Karpas-422 (cell line): ENCODE results near the gene NPEPPS. TPM values are rescaled to one million over a fixed set of nuclear protein-coding genes. Genes with fewer than 3 reads are reported as not detected.

Experiments
- DNase-seq: peaks from one replicate; pipeline ENCODE4 v3.0.0-alpha.2; 2015
- H2AFZ ChIP-seq: fragments of 200-600 bp; sonication (generic); 2 replicates; pipeline ENCODE4 v1.6.1; 2014; ENCODE audit warnings: antibody characterized with exemption, low read length, mixed read lengths
- H3K27ac ChIP-seq: fragments of 200-600 bp; sonication (generic); 2 replicates; pipeline ENCODE4 v1.5.1; 2014; ENCODE audit warnings: mild to moderate bottlenecking, low read length, moderate library complexity
- H3K27me3 ChIP-seq: fragments of 200-600 bp; sonication (generic); 2 replicates; pipeline ENCODE4 v1.6.1; 2014; ENCODE audit warnings: low read length, mixed read lengths
- H3K36me3 ChIP-seq: fragments of 200-600 bp; sonication (generic); 2 replicates; pipeline ENCODE4 v1.6.1; 2014; ENCODE audit warnings: low read length, mixed read lengths; ENCODE audit not compliant: insufficient read depth
- H3K4me1 ChIP-seq: fragments of 200-600 bp; sonication (generic); 2 replicates; pipeline ENCODE4 v1.6.1; 2014; ENCODE audit warnings: mild to moderate bottlenecking, low read length, mixed read lengths
- H3K4me2 ChIP-seq: fragments of 200-600 bp; sonication (generic); 2 replicates; pipeline ENCODE4 v1.6.1; 2014; ENCODE audit warnings: low read length, low read depth, mild to moderate bottlenecking; ENCODE audit not compliant: poor library complexity, severe bottlenecking
- H3K4me3 ChIP-seq: fragments of 200-600 bp; sonication (generic); 2 replicates; pipeline ENCODE4 v1.5.1; 2014; ENCODE audit warnings: mild to moderate bottlenecking, antibody characterized with exemption, low read length, mixed read lengths
- H3K79me2 ChIP-seq: fragments of 200-600 bp; sonication (generic); 2 replicates; pipeline ENCODE4 v1.6.1; 2014; ENCODE audit warnings: mild to moderate bottlenecking, low read length, mixed read lengths
- H3K9ac ChIP-seq: fragments of 200-600 bp; sonication (generic); 2 replicates; pipeline ENCODE4 v1.6.0; 2014; ENCODE audit warnings: low read length
- H3K9me2 ChIP-seq: fragments of 200-600 bp; sonication (generic), shearing (Covaris generic); replicated peaks from 2 replicates; pipeline ENCODE4 v1.6.0; 2014; ENCODE audit warnings: mild to moderate bottlenecking, low read length, moderate library complexity; ENCODE audit not compliant: insufficient read depth
- H3K9me3 ChIP-seq: fragments of 300-700, 200-600 bp; sonication (generic); 2 replicates; pipeline ENCODE4 v1.6.1; 2014; ENCODE audit warnings: low read length, mixed read lengths
- H4K20me1 ChIP-seq: fragments of 200-600 bp; sonication (generic); 2 replicates; pipeline ENCODE4 v1.6.1; 2014; ENCODE audit warnings: mild to moderate bottlenecking, antibody characterized with exemption, low read length, low read depth; ENCODE audit not compliant: insufficient read depth
- total RNA-seq: library from RNA; depleted of rRNA; stranded (reverse); fragments of >200 nt; shearing (Covaris generic); gene quantifications from 2 replicates; pipeline ENCODE4 v1.2.3, GENCODE V29; 2014; ENCODE audit warnings: low replicate concordance

NPEPPS gene
- total RNA-seq, 1 experiment from 2014 or later = 64.4 TPM

DNA sequence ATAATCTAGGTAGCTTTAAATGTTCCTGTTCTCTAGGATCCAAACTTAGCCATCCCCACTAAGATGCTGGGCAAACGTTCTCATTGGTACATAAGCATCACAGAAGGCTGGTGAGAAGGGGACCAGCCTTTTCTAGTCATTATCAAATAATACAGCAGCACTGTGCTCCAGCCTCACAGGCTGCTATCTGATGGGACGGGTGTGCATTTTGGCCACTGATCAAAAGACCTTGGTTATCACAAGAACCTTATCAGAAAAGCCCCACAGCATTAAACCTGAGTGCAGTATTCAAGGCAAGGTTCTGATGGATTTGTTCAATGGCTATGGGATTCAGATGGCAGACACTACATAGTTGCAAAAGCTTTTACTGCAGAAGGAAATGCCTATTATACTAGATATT, 99.7 kb downstream of the NPEPPS start:
- Histone ChIP-seq H3K4me3 (no peak overlapping the region), H3K79me2 (no peaks in the 10 kb centered on the region), H3K9ac (no peak overlapping the region), H4K20me1 (no peaks in the 10 kb centered on the region), H3K9me2 (no peaks in the 10 kb centered on the region), H3K27me3 (no peaks in the 10 kb centered on the region), H3K27ac (no peak overlapping the region), H3K4me1 (no peaks in the 10 kb centered on the region), H3K9me3 (no peaks in the 10 kb centered on the region), H3K4me2 (no peak overlapping the region), H3K36me3 (no peaks in the 10 kb centered on the region), H2AFZ (no peak overlapping the region)
- DNase-seq = no peak

DNA sequence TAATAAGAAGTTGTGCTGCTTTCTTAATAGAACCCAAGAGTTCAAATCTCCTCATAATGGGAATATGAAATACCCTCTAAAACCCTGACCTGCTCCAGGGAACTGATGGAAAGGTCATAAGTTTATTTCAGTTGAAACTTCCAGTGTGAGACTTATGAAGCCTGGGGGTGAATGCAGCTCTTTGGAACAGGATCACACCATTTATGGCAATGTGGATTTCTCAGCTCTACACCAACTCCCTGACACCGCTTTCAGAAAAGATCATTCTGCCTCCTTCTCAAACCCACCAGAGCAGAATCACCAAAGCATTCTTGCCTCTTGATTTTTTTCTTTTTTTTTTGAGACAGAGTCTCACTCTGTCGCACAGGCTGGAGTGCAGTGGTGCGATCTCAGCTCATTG, 102.1 kb downstream of the NPEPPS start:
- H3K9me2 ChIP-seq = no peaks in the 10 kb centered on the region
- H4K20me1 ChIP-seq = no peaks in the 10 kb centered on the region
- H3K4me1 ChIP-seq = no peaks in the 10 kb centered on the region
- no peak overlapping the region for H2AFZ ChIP-seq
- no peaks in the 10 kb centered on the region for H3K79me2 ChIP-seq
- no peak overlapping the region for H3K27ac ChIP-seq
- H3K4me3 ChIP-seq = no peak overlapping the region
- no peak overlapping the region for H3K4me2 ChIP-seq
- H3K36me3 ChIP-seq = no peaks in the 10 kb centered on the region
- H3K9ac ChIP-seq = no peak overlapping the region
- H3K9me3 ChIP-seq = no peaks in the 10 kb centered on the region
- H3K27me3 ChIP-seq = no peaks in the 10 kb centered on the region
- DNase-seq = no peak

DNA sequence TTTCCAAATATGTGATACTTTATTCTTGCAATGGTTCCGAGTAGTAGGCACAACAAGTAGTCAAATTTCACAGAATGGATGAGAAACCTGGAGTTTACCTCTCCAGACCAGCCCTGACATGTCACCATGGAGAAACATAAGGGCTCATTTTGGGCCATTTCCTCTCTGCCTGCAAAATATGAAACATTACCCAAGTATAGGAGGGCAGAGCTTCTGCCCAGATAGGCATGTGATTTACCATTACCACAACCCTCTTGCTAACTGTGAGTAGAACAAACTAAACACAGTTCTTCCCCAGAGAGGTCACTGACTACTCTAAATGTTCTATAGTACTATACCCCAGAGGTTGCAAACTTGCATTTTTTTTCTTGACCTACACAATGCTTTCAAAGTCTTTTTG, 103.1 kb downstream of the NPEPPS start:
- no peaks in the 10 kb centered on the region for H3K4me1 ChIP-seq
- no peaks in the 10 kb centered on the region for H3K9me2 ChIP-seq
- H2AFZ ChIP-seq = no peak overlapping the region
- no peak overlapping the region for H3K4me3 ChIP-seq
- H3K9me3 ChIP-seq = no peaks in the 10 kb centered on the region
- DNase-seq = no peak
- no peak overlapping the region for H3K9ac ChIP-seq
- H3K36me3 ChIP-seq = no peaks in the 10 kb centered on the region
- no peaks in the 10 kb centered on the region for H3K79me2 ChIP-seq
- H3K27me3 ChIP-seq = no peaks in the 10 kb centered on the region
- no peak overlapping the region for H3K27ac ChIP-seq
- H4K20me1 ChIP-seq = no peaks in the 10 kb centered on the region
- H3K4me2 ChIP-seq = no peak overlapping the region

- Histone ChIP-seq H3K9me3 (no peaks in the 10 kb centered on the region), H3K9me2 (no peaks in the 10 kb centered on the region), H3K4me1 (no peaks in the 10 kb centered on the region), H4K20me1 (no peaks in the 10 kb centered on the region), H3K79me2 (no peaks in the 10 kb centered on the region), H3K36me3 (no peaks in the 10 kb centered on the region), H3K4me3 (no peak overlapping the region), H3K27me3 (no peaks in the 10 kb centered on the region), H3K27ac (no peak overlapping the region), H2AFZ (no peak overlapping the region), H3K9ac (no peak overlapping the region), H3K4me2 (no peak overlapping the region)
- no peak for DNase-seq
Measured at GRCh38 chr17:47634870-47635269, 104.0 kb downstream of the NPEPPS start.

DNA sequence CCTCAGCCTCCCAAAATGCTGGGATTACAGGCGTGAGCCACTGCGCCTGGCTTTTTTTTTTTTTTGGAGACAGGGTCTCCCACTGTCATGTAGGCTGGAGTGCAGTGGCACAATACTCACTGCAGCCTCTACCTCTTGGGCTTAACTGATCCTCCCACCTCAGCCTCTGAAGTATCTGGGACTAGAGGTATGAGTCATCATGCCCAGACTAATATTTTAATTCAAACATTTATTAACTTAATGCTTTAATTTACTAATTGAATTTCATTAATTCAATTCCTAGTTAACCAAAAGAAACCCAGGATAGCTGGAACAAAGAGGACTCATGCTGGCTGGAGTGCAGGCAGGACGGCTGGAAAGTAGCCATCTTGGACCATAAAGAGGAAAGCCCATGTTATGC, 104.8 kb downstream of the NPEPPS start:
- Histone ChIP-seq H3K4me1 (no peaks in the 10 kb centered on the region), H3K4me2 (no peak overlapping the region), H3K9ac (no peak overlapping the region)

GRCh38 chr17:47636273-47637030, 105.5 kb downstream of the NPEPPS start:
- no peak overlapping the region for H3K9ac ChIP-seq
- H3K79me2 ChIP-seq = no peaks in the 10 kb centered on the region
- H3K36me3 ChIP-seq = no peaks in the 10 kb centered on the region
- no peaks in the 10 kb centered on the region for H3K9me3 ChIP-seq
- no peak for DNase-seq
- H3K9me2 ChIP-seq = no peaks in the 10 kb centered on the region
- no peaks in the 10 kb centered on the region for H4K20me1 ChIP-seq
- H3K4me3 ChIP-seq = no peak overlapping the region
- H3K27ac ChIP-seq = no peak overlapping the region
- no peak overlapping the region for H3K4me2 ChIP-seq
- no peak overlapping the region for H2AFZ ChIP-seq
- no peaks in the 10 kb centered on the region for H3K27me3 ChIP-seq
- no peaks in the 10 kb centered on the region for H3K4me1 ChIP-seq

More for the DNA sequence above, 104.8 kb downstream of the NPEPPS start:
- DNase-seq = no peak
- Histone ChIP-seq H3K9me3 (no peaks in the 10 kb centered on the region), H2AFZ (no peak overlapping the region), H3K4me3 (no peak overlapping the region), H3K36me3 (no peaks in the 10 kb centered on the region), H3K79me2 (no peaks in the 10 kb centered on the region), H4K20me1 (no peaks in the 10 kb centered on the region), H3K9me2 (no peaks in the 10 kb centered on the region), H3K27me3 (no peaks in the 10 kb centered on the region), H3K27ac (no peak overlapping the region)

DNA sequence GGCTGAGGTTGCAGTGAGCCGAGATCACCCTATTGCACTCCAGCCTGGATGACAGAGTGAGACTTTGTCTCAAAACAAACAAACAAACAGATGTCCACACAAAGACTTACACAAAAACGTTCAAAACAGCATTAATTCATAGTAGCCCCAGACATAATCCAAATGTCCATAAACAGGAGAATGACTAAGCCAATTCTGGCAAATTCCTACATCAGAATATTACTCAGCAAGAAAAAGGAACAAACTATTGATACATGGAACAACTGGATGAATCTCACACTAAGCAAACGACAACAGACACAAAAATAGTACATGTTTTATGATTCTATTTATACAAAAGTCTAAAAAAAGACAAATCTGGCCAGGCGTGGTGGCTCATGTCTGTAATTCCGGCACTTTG, 108.0 kb downstream of the NPEPPS start:
- H3K9me2 ChIP-seq = no peaks in the 10 kb centered on the region
- DNase-seq = no peak
- H3K9me3 ChIP-seq = no peaks in the 10 kb centered on the region
- no peak overlapping the region for H3K4me3 ChIP-seq
- H3K4me2 ChIP-seq = no peak overlapping the region
- no peaks in the 10 kb centered on the region for H4K20me1 ChIP-seq
- no peaks in the 10 kb centered on the region for H3K36me3 ChIP-seq
- no peaks in the 10 kb centered on the region for H3K4me1 ChIP-seq
- H3K9ac ChIP-seq = no peak overlapping the region
- H3K79me2 ChIP-seq = no peaks in the 10 kb centered on the region
- H3K27me3 ChIP-seq = no peaks in the 10 kb centered on the region
- H2AFZ ChIP-seq = no peak overlapping the region
- no peak overlapping the region for H3K27ac ChIP-seq

DNA sequence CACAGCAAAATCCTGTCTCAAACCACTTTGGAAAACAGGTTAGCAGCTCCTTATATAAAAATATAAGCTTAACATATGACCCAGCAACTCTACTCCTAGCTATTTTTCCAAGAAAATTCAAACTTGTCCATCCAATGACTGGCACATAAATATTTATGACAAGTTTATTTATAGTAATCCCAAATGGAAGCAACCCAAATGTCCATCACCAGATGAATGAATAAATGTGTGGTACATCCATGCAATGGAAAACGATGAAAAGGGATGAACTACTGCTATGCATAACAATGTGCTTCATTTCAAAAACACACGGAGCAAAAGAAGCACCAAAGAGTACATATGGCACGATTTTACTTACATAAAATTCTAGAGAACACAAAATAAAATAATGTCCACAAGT, 109.2 kb downstream of the NPEPPS start:
- H3K27ac ChIP-seq = no peak overlapping the region
- no peaks in the 10 kb centered on the region for H3K27me3 ChIP-seq
- H3K36me3 ChIP-seq = no peaks in the 10 kb centered on the region
- no peaks in the 10 kb centered on the region for H3K79me2 ChIP-seq
- H3K4me3 ChIP-seq = no peak overlapping the region
- DNase-seq = no peak
- H3K9ac ChIP-seq = no peak overlapping the region
- H3K9me2 ChIP-seq = no peaks in the 10 kb centered on the region
- no peaks in the 10 kb centered on the region for H3K9me3 ChIP-seq
- H3K4me1 ChIP-seq = no peaks in the 10 kb centered on the region
- no peaks in the 10 kb centered on the region for H4K20me1 ChIP-seq
- H3K4me2 ChIP-seq = no peak overlapping the region
- H2AFZ ChIP-seq = no peak overlapping the region
